ENCODE data around the gene SETX. TPM values are rescaled to one million over a fixed set of nuclear protein-coding genes. Genes with fewer than 3 reads are reported as not detected.
A peak's percentile ranks its signal among the peaks of the same experiment; 100 is the strongest.
"Not testable (repeated sequence)": the region's sequence is repeated elsewhere in the genome, so short reads cannot be mapped to it uniquely, and the experiment has no call there.

The SETX gene
- total RNA-seq, 1 donor: 89.8 TPM

GRCh38 chr9:132274861-132275260 lies 79.9 kb downstream of the SETX start:
- H3K4me3 ChIP-seq (ENCODE audit: low read depth, low read length): no peak overlapping the region
- no peak for DNase-seq (ENCODE audit: low read depth)
- TF ChIP-seq CTCF (IDR thresholded peaks at IDR 0.05; ENCODE audit: insufficient read depth, low read depth, low read length): no peak

GRCh38 chr9:132269704-132270516 lies 84.9 kb downstream of the SETX start:
- DNase-seq (ENCODE audit: low read depth); H3K4me3 ChIP-seq (ENCODE audit: low read depth, low read length): not testable (repeated sequence)

- DNase-seq (ENCODE audit: low read depth): peak; percentile 65
- TF ChIP-seq CTCF (IDR thresholded peaks at IDR 0.05; ENCODE audit: insufficient read depth, low read depth, low read length): peak; percentile 85
- H3K4me3 ChIP-seq (ENCODE audit: low read depth, low read length): no peak overlapping the region
Observed at GRCh38 chr9:132268725-132269352, 85.9 kb downstream of the SETX start.

GRCh38 chr9:132267660-132268059 lies 87.1 kb downstream of the SETX start:
- TF ChIP-seq CTCF (IDR thresholded peaks at IDR 0.05; ENCODE audit: insufficient read depth, low read depth, low read length): no peak
- DNase-seq (ENCODE audit: low read depth): no peak
- no peak overlapping the region for H3K4me3 ChIP-seq (ENCODE audit: low read depth, low read length)

- no peak overlapping the region for H3K4me3 ChIP-seq (ENCODE audit: low read depth, low read length)
- no peak for TF ChIP-seq CTCF (IDR thresholded peaks at IDR 0.05; ENCODE audit: insufficient read depth, low read depth, low read length)
- no peak for DNase-seq (ENCODE audit: low read depth)
Observed at GRCh38 chr9:132266017-132266416, 88.8 kb downstream of the SETX start.

GRCh38 chr9:132260846-132261245 lies 93.9 kb downstream of the SETX start:
- DNase-seq (ENCODE audit: low read depth): no peak
- no peak for TF ChIP-seq CTCF (IDR thresholded peaks at IDR 0.05; ENCODE audit: insufficient read depth, low read depth, low read length)
- H3K4me3 ChIP-seq (ENCODE audit: low read depth, low read length): no peak overlapping the region

GRCh38 chr9:132250324-132251262 lies 104.2 kb downstream of the SETX start:
- DNase-seq (ENCODE audit: low read depth): no peak
- TF ChIP-seq CTCF (IDR thresholded peaks at IDR 0.05; ENCODE audit: insufficient read depth, low read depth, low read length): no peak
- H3K4me3 ChIP-seq (ENCODE audit: low read depth, low read length): no peak overlapping the region

All from fibroblast of villous mesenchyme (primary cell).